ENCODE results near the gene DCDC2B. TPM values are rescaled to one million over a fixed set of nuclear protein-coding genes. Genes with fewer than 3 reads are reported as not detected.

Gene DCDC2B
- total and polyA plus RNA-seq, 9 of the 15 experiments (the other 6 are each of a cell fraction or from before 2014, with no cell fraction given): not detected

- TF ChIP-seq CHD7 (IDR thresholded peaks at IDR 0.05; ENCODE audit: low read depth, low read length) (no peak), EP400 (IDR thresholded peaks at IDR 0.05) (peak; percentile 90), ARID1B (IDR thresholded peaks at IDR 0.05) (peak; percentile 31; the same call in 1 of the 2 replicates), BHLHE40 (IDR thresholded peaks at IDR 0.05; ENCODE audit: low read length) (peak; percentile 49), ZNF699 (CRISPR knock-in tag; IDR thresholded peaks at IDR 0.05; ENCODE audit: insufficient replicate concordance) (no peak), ZNF174 (CRISPR knock-in tag; IDR thresholded peaks at IDR 0.05) (no peak), CREB3 (tag; conservative IDR thresholded peaks at IDR 0.05; ENCODE audit: low read depth) (no peak), ZNF175 (CRISPR knock-in tag; IDR thresholded peaks at IDR 0.05; ENCODE audit: low read depth) (no peak), WHSC1 (IDR thresholded peaks at IDR 0.05; ENCODE audit: low read length) (no peak), ZNF707 (CRISPR knock-in tag; conservative IDR thresholded peaks at IDR 0.05) (no peak)
- TF ChIP-seq, protein P1, sequence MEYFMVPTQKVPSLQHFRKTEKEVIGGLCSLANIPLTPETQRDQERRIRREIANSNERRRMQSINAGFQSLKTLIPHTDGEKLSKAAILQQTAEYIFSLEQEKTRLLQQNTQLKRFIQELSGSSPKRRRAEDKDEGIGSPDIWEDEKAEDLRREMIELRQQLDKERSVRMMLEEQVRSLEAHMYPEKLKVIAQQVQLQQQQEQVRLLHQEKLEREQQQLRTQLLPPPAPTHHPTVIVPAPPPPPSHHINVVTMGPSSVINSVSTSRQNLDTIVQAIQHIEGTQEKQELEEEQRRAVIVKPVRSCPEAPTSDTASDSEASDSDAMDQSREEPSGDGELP (CRISPR knock-in tag; IDR thresholded peaks at IDR 0.05; ENCODE audit: borderline replicate concordance): peak; percentile 18; the same call in 1 of the 2 replicates
- TF ChIP-seq, protein P2, sequence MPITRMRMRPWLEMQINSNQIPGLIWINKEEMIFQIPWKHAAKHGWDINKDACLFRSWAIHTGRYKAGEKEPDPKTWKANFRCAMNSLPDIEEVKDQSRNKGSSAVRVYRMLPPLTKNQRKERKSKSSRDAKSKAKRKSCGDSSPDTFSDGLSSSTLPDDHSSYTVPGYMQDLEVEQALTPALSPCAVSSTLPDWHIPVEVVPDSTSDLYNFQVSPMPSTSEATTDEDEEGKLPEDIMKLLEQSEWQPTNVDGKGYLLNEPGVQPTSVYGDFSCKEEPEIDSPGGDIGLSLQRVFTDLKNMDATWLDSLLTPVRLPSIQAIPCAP (CRISPR knock-in tag; IDR thresholded peaks at IDR 0.05; ENCODE audit: borderline replicate concordance): 0 out of 2 replicates have a peak, but pooled peaks have one; percentile 13
Measured at GRCh38 chr1:32205401-32206370, 3.2 kb upstream of the DCDC2B start, which contains the start of gene IQCC (continued).

Measured in K562 (cell line).